HG02623 (cell line): Measurements from ENCODE around the gene SPOCK3.
"Not testable (repeated sequence)": the region's sequence is repeated elsewhere in the genome, so short reads cannot be mapped to it uniquely, and the experiment has no call there.

ENCODE experiments used
- ATAC-seq: cut with Tn5 transposase; IDR thresholded peaks from one replicate; pipeline ENCODE4 v1.9.1; 2021; ENCODE audit warnings: moderate library complexity; ENCODE audit not compliant: unreplicated experiment

SPOCK3 gene

GRCh38 chr4:167234316-167234881 is at the start of gene SPOCK3:
Gene SPOCK3, minus strand, starts transcription at chr4:167234494.
- ATAC-seq, result peak; percentile 19

DNA sequence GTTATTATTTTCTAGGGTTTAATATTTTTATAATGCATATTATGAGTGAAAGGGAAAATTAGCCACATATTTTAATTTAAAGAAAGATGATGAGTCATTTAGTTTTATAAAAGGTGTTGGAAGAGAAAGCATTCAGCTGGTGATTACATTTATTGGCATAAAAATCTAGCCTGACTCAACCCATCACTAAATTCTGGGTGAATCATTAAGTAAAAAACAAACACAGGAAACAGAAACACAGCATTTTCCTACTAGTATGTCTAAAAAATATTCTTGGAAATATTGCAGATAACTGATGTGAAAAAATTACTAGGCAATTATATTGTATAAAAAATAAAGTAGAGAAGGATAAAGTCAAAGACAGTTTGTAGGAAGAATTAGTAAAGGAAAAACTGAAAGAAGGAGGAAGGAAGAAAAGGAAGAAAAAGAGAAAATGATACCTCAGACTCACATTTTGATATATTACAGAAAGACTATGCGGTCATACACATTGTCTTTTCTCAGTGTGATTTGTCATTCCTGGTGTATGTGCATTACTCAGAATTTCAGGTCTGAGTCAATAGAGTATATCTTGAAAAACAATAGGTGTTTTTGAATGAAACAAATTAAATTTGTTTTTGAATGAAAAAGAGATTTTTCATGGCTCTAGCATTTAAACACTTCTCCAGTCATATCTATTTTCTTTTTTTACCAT is 48.0 kb upstream of the SPOCK3 start:
- ATAC-seq, result no peak

DNA sequence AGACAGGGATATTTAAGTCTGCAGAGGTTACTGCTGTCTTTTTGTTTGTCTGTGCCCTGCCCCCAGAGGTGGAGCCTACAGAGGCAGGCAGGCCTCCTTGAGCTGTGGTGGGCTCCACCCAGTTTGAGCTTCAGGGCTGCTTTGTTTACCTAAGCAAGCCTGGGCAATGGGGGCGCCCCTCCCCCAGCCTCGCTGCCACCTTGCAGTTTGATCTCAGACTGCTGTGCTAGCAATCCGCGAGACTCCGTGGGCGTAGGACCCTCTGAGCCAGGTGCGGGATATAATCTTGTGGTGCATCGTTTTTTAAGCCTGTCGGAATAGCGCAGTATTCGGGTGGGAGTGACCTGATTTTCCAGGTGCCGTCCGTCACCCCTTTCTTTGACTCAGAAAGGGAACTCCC is 47.3 kb upstream of the SPOCK3 start:
- ATAC-seq, result not testable (repeated sequence)

GRCh38 chr4:167274351-167274750 is 40.1 kb upstream of the SPOCK3 start:
- ATAC-seq, result no peak

- no peak for ATAC-seq
Observed at GRCh38 chr4:167265231-167265630, 30.9 kb upstream of the SPOCK3 start.

DNA sequence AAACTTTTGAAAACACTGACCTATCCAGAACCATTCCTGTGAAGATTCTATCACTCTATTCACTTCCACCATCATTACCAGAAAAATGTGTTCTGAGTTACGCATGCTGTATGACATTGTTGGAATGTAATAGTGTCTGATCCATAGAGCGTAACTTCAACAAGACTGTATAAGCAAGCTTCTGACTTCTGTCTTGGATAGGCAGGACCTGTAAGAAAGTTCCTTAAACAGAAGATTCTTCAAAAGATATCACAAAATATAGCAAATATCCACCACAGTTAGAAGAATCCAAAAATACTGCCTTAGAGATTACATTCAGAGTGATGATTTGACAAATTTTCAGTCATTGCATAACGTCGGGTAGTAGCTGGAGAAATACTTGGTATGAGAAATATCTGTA is 14.0 kb upstream of the SPOCK3 start:
- no peak for ATAC-seq

DNA sequence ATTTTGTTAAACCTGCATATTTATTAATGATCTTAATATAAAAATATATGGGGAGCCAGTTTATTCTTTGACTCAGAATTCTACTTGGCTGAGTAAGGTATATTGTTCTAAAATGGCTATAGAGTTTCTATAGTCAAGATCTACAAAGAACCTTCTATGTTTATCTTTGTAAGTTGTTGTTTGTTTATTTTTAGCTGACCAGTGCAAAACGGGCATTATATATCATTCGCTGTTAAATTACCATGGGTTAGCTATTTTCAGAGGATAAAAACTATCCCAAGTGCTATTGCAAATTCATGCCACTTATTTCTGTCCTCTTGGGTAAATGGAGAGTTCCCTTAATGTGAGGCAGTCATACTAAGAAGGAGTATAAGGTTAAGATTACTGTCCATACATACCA is 5.3 kb upstream of the SPOCK3 start:
- no peak for ATAC-seq

DNA sequence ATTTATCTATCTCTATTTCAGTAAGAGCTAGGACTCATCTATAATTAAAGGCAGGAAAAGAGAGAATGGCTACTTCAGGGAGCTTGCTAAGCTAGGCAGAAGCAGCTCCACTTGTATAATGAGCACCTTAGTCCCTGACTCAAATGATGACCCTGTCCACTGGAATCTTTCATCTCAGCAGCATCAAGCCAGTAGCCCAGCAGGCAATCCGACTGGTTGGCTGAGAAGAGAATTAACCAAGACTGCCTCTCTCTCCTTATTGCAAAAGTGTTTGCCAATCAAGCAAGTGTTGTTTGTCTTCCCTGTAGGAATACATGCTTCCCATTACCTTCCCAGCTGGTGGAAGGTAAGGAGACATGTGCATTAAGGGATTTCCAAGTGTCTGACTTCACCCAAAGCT is 3.9 kb upstream of the SPOCK3 start:
- ATAC-seq, result no peak

DNA sequence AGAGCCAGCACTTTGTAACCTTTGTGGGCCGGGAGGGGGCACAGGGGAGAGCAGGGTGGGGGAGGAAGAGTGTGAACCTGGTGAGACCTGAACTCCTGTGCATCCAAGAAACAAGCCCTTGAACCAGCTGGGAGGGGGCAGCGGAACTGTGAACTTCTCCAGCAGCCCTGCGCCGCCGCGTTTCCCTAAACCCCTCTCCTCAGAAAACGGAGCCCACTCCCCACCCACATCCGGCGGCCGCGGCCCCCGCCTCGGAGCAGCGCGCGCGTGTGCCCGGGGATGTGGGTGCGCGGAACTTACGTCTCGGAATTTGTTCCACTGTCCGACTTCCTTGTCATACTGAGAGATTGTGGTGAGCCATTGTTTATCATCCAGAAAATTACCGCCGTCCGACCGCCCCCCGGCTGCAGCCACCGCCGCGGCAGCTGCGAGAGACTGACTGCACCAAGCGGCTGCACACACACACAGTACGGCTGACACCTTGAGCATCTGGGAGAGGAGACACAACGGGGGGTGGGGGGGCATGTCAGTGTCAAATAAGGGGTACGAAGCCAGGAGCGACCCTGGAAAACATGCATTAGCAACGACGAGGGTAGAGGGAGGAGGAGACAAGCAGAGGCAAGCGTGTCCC is 494 bp downstream of the SPOCK3 start:
- ATAC-seq, result peak; percentile 77

DNA sequence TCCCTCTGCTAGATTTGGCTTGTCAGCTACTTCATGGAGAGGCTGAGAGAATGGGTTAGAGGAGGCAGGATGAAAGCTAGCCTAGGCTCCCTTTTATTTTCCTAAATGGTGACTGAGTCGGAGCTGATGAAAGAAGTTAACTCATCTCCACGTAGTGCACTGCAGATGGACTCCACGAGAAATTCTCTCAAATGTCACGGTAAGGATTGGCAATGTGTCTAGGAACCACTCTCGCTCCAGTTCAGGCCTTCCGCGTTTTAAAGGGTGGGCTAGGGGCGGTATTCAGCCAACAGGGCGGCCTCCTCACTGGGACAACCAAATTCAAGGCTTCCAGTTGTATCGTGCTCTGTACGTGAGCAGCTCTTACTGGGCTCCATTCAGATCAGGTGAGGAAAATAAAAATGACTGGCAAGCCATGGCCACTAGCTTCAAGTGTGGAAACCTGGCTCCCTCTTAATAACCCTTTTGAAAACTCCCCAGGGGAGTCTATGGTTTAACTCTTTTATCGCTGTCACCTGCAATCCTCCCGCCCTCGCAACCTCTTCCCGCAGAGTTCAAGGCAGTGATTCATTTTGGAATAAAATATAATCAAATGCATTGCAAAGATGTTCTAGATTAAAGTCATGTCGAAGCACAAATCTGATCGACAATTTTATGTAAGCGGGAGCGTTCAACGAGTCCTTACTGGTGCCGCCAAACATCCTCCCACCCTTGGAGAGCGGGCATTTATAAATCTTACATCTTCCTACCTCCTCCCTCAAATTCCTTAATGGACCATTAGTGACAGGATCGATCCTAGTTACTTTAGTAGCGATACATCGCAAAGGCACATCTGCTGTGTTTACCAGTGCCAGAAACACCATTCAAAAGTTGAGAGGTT is 1.2 kb downstream of the SPOCK3 start:
- no peak for ATAC-seq

GRCh38 chr4:167230744-167231143 is 3.5 kb downstream of the SPOCK3 start:
- ATAC-seq, result no peak

- peak; percentile 95 for ATAC-seq
Observed at GRCh38 chr4:167222099-167222498, 12.2 kb downstream of the SPOCK3 start.

DNA sequence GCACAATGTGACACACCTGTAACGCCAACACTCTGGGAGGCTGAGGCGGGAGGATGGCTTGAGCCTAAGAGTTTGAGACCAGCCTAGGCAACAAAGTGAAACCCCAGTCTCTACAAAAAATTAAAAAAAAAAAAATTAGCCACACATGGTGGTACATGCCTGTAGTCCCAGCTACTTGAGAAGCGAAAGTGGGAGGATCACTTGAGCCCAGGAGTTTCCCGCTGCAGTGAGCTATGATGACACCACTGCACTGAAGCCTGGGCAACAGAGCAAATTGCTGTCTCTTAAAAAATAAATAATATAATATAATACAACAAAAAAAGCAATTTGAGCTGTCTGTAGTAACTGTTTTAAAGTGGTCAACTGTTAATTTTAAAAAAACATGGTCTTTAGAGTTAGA is 13.2 kb downstream of the SPOCK3 start:
- no peak for ATAC-seq

- ATAC-seq, result no peak
Observed at GRCh38 chr4:167218022-167218608, 16.2 kb downstream of the SPOCK3 start.

DNA sequence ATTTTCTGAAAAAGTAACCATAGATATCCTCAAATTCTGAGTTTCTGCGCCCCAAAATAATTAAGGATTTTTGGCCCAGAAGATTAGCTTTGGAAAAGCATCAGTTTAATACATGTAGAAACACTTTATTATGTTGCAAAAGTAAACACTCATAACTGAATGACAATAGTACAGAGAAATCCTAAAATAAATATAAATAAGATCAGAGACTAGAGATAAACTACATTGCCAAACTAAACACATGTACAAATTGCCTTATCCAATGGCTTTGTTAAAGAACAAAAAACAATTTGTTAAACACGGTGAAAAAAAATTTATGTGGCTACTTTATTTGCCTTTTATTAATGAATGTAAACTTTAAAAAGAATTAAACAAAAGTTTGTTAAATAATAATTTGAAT is 17.5 kb downstream of the SPOCK3 start:
- ATAC-seq, result no peak

DNA sequence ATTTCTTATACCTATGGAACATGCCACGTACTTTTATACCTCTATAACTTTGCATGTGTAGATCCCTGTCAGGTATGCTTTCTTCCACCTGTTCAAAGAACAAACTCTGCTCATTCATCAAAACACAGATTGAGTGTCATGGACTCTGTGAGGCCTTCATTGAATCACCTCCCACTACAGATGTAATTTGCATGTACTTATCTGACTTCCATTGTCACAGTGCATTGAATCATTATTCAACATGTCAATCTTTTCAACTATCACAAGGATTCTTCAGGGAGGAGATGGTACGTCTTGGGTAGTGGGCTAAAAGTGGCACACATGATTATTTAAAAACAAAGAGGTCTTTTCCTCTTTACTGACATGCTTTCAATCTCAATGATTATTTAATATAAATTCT is 24.1 kb downstream of the SPOCK3 start:
- ATAC-seq, result no peak

GRCh38 chr4:167196344-167197012 is 37.8 kb downstream of the SPOCK3 start:
- ATAC-seq, result no peak

DNA sequence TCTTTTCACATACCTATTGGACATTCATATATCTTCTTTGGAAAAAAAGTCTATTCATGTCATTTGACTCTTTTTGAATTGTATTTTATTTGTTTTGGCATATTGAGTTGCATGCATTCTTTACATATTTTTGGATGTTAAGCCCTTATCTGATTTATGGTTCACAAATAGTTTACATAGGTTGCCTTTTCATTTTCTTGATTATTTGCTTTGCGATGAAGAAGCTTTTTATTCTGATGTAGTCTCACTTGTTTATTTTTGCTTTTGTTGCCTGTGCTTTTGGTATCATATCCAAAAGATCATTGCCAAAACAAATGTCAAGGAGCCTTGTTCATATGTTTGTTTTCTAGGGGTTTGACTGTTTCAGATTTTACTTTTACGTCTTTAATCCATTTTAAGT is 43.9 kb downstream of the SPOCK3 start:
- ATAC-seq, result no peak

- ATAC-seq, result no peak
Observed at GRCh38 chr4:167185465-167185864, 48.8 kb downstream of the SPOCK3 start.

GRCh38 chr4:167183036-167183435 is 51.3 kb downstream of the SPOCK3 start:
- no peak for ATAC-seq

DNA sequence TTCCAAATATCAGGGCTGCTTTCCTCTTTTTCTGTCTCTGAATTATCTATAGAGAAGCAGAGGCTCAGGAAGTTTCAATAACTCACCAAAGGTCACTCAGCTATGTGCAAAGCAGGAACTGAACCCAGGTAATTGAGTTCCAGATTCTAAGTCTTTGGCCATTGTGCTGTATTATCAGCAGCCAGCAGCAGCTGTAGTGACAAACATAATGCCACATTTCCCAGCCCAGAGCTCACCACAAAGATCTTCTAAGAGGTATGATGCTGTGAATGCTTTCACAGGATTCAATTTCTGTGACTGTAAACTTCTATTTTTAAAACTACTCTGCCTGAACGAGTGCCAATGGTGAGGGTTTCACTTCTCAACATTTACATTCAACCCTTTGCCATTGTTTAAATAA is 56.4 kb downstream of the SPOCK3 start:
- ATAC-seq, result no peak
